Memory B cell (primary cell): ENCODE data around the gene ATP10A.

Source experiments
- ATAC-seq: fragments of 150-1000 bp; cut with Tn5 transposase; 2 replicates; pipeline ENCODE4 v1.10.0; 2021; ENCODE audit warnings: low read depth, mild to moderate bottlenecking, moderate library complexity
- DNase-seq, 2 donors: peaks; one replicate each; pipeline ENCODE4 v3.0.0; 2022; ENCODE audit warnings: low spot score in 2 of 2
- H3K27ac Mint-ChIP-seq: one replicate; pipeline ENCODE4 v1.8.0; 2022; ENCODE audit warnings: mild to moderate bottlenecking, moderate library complexity, mixed read lengths
- H3K27me3 Mint-ChIP-seq: one replicate; pipeline ENCODE4 v1.8.0; 2022; ENCODE audit warnings: mixed read lengths
- H3K36me3 Mint-ChIP-seq: one replicate; pipeline ENCODE4 v1.8.0; 2022; ENCODE audit warnings: mild to moderate bottlenecking, mixed read lengths
- H3K4me1 Mint-ChIP-seq: one replicate; pipeline ENCODE4 v1.8.0; 2022; ENCODE audit warnings: mixed read lengths
- H3K4me3 Mint-ChIP-seq: one replicate; pipeline ENCODE4 v1.8.0; 2022; ENCODE audit warnings: mild to moderate bottlenecking, moderate library complexity, mixed read lengths
- H3K9me3 Mint-ChIP-seq: one replicate; pipeline ENCODE4 v1.8.0; 2022; ENCODE audit warnings: mixed read lengths

The ATP10A gene, protein sequence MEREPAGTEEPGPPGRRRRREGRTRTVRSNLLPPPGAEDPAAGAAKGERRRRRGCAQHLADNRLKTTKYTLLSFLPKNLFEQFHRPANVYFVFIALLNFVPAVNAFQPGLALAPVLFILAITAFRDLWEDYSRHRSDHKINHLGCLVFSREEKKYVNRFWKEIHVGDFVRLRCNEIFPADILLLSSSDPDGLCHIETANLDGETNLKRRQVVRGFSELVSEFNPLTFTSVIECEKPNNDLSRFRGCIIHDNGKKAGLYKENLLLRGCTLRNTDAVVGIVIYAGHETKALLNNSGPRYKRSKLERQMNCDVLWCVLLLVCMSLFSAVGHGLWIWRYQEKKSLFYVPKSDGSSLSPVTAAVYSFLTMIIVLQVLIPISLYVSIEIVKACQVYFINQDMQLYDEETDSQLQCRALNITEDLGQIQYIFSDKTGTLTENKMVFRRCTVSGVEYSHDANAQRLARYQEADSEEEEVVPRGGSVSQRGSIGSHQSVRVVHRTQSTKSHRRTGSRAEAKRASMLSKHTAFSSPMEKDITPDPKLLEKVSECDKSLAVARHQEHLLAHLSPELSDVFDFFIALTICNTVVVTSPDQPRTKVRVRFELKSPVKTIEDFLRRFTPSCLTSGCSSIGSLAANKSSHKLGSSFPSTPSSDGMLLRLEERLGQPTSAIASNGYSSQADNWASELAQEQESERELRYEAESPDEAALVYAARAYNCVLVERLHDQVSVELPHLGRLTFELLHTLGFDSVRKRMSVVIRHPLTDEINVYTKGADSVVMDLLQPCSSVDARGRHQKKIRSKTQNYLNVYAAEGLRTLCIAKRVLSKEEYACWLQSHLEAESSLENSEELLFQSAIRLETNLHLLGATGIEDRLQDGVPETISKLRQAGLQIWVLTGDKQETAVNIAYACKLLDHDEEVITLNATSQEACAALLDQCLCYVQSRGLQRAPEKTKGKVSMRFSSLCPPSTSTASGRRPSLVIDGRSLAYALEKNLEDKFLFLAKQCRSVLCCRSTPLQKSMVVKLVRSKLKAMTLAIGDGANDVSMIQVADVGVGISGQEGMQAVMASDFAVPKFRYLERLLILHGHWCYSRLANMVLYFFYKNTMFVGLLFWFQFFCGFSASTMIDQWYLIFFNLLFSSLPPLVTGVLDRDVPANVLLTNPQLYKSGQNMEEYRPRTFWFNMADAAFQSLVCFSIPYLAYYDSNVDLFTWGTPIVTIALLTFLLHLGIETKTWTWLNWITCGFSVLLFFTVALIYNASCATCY (N-terminal part only)

DNA sequence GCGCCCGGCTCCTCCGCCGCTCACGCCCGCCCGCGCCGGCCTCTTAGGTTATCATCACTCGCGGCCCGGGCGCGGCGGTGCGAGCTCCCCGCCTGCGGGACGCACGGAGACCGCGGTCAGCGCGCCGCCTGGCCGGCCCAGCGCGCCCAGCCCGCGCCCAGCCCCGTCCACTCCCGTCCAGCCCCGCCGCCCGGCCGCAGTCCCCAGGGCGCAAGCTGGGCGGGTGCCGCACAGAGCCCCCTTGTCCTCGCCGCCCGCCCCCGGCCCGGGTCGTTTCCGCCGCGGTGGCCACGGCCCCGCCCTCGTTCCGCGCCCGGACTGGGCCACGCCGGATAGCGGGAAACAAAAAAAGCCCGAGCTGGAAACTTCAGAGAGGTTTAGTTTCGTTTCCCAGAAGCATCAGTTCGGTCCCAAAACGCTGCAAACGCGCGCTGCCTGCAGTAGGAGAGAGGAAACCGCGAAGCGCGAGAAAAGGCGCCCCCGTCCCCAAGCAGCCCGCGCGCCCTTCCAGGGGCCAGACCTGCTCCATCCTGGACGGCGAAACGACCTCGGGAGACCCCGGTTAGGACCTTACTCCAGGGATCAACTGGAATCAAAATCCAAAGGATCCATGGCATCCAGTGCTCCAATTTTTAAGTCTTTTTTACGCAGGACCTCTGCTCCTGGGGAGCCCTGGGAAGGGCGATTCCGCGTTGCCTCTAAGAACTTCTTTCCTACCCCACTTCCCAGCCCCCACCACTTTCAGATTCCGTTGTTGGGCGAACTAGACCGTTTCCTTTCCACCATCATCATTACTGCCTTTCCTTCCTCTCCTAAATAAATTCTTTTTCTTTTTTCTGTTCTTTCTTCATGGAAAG is at the start of gene ATP10A:
TSS of gene ATP10A (minus strand) at position 217 of the 857 bp plus-strand sequence. CDS start 231 bp downstream, outside the sequence.
- H3K4me3 Mint-ChIP-seq = peak within 1 kb of the TSS; percentile 82
- no peaks in the 10 kb centered on the region for H3K9me3 Mint-ChIP-seq
- ATAC-seq (no peak), DNase-seq (no peak)
- peaks cover 9% of the 10 kb centered on the region for H3K4me1 Mint-ChIP-seq
- no peaks in the 10 kb centered on the region for H3K36me3 Mint-ChIP-seq
- H3K27ac Mint-ChIP-seq = no peak within 1 kb of the TSS
- H3K27me3 Mint-ChIP-seq = peaks cover 27% of the 10 kb centered on the region

DNA sequence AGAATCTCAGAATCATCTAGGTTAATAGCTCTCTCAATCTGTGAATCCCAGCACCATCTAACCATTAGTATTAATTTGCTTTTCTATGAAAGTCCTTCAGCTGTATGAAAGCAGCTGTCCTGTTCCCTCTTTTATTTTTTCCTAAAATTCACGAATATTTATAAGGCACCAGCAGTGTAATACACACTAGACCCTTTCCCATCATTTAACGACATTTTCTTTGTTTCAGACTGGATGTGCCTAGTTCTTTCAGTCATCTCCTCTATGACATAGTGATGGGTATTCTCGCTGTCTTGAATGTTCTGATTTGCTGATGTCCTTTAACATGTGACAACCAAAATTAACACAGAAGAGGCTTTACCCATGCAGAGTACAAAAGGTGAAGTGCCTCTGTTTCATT is 48.9 kb upstream of the ATP10A start:
- Mint-ChIP-seq H3K27me3 (peaks cover 2% of the 10 kb centered on the region), H3K27ac (no peak overlapping the region), H3K4me1 (no peaks in the 10 kb centered on the region), H3K9me3 (peaks cover 5% of the 10 kb centered on the region), H3K36me3 (no peaks in the 10 kb centered on the region), H3K4me3 (no peak overlapping the region)
- ATAC-seq (no peak), DNase-seq (no peak)

DNA sequence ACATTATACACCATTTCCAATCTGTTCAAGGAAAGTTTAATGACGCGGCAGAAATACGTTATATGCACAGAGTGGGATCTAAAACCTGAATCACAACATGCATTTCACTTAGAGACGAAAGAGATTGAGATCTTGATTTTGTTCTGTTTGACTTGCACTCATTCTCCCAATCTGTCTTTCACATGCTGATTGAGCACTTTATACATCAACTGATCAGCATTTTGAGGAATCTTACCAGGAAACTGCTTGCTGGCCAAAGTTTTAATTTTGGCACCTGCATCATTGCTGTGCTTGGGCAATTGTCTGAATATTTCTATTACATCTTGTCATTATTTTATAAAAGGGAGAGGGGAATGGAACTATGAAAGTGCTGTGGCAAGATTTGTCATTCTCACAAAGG is 47.7 kb upstream of the ATP10A start:
- H3K4me3 Mint-ChIP-seq = no peak overlapping the region
- H3K27ac Mint-ChIP-seq = no peak overlapping the region
- DNase-seq (no peak), ATAC-seq (no peak)
- H3K4me1 Mint-ChIP-seq = no peaks in the 10 kb centered on the region
- H3K36me3 Mint-ChIP-seq = no peaks in the 10 kb centered on the region
- peaks cover 5% of the 10 kb centered on the region for H3K9me3 Mint-ChIP-seq
- H3K27me3 Mint-ChIP-seq = peaks cover 2% of the 10 kb centered on the region

DNA sequence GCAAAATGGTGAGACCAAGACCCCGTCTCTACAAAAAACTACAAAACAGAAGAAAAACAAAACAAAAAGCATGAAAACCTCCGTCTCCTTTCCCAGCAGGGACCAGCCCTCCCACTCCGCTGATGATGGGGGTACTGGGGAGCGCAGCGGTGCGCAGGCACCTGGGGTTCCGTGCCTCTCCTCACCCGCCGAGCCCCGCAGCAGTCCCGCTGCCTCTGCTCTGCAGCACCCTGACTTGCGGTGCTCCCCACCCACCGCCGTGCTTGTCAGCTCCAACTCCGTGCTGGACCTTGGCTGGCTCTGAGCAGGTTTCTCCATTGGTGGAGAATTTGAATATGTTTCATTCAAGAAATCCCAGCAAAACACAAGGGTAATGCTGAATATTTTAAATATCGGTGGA is 46.7 kb upstream of the ATP10A start:
- Mint-ChIP-seq H3K27me3 (peaks cover 2% of the 10 kb centered on the region), H3K4me1 (no peaks in the 10 kb centered on the region), H3K36me3 (no peaks in the 10 kb centered on the region), H3K4me3 (no peak overlapping the region), H3K27ac (no peak overlapping the region), H3K9me3 (peaks cover 5% of the 10 kb centered on the region)
- ATAC-seq = no peak
- no peak for DNase-seq

DNA sequence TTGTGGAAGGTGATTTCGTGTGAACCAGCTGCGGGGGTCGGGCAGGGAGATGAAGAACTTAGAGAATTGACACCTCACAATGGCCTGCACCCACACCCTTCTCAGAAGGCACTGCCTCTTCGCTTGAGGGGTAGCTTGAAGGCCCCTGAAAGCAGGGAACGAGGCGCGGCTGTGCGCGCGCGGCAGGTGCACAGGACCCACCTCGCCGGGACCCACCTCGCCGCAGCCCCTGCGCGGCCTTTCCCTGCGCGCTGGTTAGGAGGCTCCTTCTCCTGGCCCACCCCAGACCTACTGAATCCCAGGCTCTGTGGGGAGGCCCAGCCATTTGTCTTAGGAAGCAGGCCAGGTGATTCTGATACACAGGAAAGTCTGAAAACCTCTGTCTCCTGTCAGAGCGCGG is 46.2 kb upstream of the ATP10A start:
- Mint-ChIP-seq H3K27me3 (peaks cover 2% of the 10 kb centered on the region), H3K9me3 (peaks cover 5% of the 10 kb centered on the region), H3K27ac (no peak overlapping the region), H3K4me3 (no peak overlapping the region), H3K36me3 (no peaks in the 10 kb centered on the region), H3K4me1 (no peaks in the 10 kb centered on the region)
- ATAC-seq (no peak), DNase-seq (no peak)

DNA sequence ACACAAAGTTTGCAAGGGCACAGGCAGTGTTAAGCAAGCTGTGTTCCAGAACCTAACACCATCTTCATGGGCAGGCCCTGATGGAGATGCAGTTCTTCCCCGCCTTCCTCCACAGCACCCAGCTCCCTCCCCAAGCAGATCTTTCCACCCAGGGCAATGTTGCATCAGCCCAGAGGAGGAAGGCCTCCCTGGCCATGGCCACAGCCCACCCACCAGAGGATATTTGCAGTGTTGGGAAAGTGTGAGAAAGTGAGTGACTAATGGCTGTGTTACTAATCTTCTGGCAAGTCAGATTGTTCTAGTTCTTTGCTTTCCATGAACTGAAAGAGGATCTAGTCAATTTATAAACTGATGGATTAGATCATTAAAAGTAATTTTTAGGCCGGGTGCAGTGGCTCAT is 42.0 kb upstream of the ATP10A start:
- DNase-seq = no peak
- no peak for ATAC-seq
- H3K4me3 Mint-ChIP-seq = no peak overlapping the region
- peaks cover 3% of the 10 kb centered on the region for H3K27me3 Mint-ChIP-seq
- H3K9me3 Mint-ChIP-seq = no peaks in the 10 kb centered on the region
- H3K27ac Mint-ChIP-seq = no peak overlapping the region
- H3K36me3 Mint-ChIP-seq = no peaks in the 10 kb centered on the region
- no peaks in the 10 kb centered on the region for H3K4me1 Mint-ChIP-seq

DNA sequence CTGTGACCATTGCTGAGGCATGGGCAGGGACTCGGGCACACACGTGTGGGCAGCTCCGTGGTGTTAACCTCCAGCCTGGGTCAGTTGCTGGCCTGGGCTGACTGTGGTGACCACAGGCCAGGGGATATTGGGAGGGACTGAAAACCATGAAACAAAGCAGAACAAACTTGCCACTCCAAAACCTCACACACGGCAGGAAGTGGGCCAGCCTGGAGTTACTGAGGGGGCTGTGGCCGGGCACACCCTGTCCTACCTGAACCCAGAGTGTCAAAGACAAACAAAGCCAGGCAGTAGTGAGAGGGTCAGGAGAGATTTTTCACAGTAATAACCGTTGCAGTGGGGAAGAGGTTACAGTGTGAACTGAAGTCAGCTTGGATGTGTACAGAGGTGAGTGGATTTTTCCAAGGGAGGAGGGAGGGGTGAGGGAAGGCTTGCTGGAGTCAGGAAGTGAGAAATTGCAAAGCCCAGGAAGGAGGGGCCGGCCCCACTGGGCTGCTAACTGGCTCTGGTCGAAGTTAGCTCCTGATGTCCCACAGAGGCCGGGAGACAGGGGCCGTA is 40.0 kb upstream of the ATP10A start:
- ATAC-seq = no peak
- Mint-ChIP-seq H3K36me3 (no peaks in the 10 kb centered on the region), H3K27ac (no peak overlapping the region), H3K4me1 (no peaks in the 10 kb centered on the region), H3K4me3 (no peak overlapping the region), H3K9me3 (no peaks in the 10 kb centered on the region), H3K27me3 (peaks cover 3% of the 10 kb centered on the region)
- no peak for DNase-seq

DNA sequence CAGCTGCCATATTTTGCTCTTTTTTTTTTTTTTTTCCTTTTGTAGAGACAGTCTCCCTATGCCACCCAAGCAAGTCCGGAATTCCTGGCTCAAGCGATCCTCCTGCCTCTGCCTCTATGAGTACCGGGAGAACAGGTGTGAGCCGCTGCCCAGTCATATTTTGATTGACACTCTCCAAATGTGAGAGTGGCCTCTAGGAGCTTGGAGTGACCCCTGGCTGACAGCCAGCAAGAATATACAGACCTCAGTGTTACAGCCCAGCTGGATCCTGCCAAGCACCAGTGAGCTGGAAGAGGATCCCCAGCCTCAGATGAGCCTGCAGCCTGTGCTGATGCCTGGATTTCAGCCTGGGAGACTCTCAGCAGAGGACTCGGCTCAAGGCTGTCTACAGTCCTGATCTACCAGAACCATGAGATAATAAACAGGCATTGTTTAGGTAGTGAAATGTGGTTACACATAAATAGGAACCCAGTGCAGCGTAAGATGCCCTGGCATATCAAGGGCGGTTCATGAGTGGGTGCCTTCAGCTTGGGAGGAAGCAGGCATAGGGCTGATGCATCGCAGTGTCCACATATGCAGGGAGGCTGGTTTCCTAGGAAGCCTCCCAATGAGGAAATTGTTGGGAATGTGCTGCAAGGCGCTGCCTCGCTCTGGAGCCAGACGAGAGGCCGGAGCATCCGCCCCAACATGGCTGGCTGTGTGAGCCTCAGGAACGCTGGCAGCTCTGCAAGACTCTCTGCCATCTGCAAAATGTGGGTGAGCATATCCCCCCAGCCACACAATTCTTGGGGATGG is 38.9 kb upstream of the ATP10A start:
- Mint-ChIP-seq H3K36me3 (no peaks in the 10 kb centered on the region), H3K27ac (no peak overlapping the region), H3K4me3 (no peak overlapping the region), H3K4me1 (no peaks in the 10 kb centered on the region), H3K27me3 (peaks cover 3% of the 10 kb centered on the region), H3K9me3 (no peaks in the 10 kb centered on the region)
- ATAC-seq (no peak), DNase-seq (no peak)

DNA sequence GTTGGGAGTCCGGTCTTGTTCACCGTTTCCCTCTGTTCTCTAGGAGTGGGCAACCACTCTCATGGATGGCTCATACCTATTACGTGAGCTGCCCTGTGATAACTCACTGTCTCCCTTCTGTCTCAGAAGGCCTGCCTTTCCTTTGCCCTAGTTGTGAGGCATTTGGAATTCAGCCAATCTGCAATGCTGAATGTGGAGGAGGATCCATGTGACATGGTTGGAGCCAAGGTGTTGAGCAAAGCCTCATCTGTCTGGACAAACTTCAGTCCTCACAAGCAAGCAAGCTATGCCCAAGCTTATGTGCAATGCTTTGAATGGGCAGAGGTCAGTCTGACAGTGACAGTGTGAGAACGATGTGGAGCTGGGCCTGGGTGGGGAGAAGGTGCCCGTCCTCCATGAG is 37.8 kb upstream of the ATP10A start:
- DNase-seq = no peak
- no peak for ATAC-seq
- Mint-ChIP-seq H3K4me1 (no peaks in the 10 kb centered on the region), H3K9me3 (no peaks in the 10 kb centered on the region), H3K27ac (no peak overlapping the region), H3K36me3 (no peaks in the 10 kb centered on the region), H3K27me3 (peaks cover 3% of the 10 kb centered on the region), H3K4me3 (no peak overlapping the region)

DNA sequence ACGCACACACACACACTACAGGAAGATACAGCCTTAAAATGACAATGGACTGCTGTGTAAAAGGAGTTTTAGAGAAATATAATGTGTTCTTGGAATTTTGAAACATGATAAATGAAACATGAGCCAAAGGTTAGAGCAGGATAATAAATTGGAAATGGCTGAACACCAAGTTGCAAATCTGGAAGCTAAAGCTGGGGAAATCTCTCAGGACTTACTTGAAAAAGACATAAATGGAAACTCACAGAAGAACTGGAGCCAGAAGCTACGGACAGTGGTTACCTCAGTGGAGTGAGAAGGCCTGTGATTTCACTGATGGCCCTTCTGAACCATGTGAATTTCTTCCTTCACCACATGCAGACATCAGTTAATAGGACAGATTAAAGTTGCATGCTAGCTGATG is 37.3 kb upstream of the ATP10A start:
- H3K27ac Mint-ChIP-seq = no peak overlapping the region
- peaks cover 3% of the 10 kb centered on the region for H3K27me3 Mint-ChIP-seq
- H3K36me3 Mint-ChIP-seq = no peaks in the 10 kb centered on the region
- H3K4me3 Mint-ChIP-seq = no peak overlapping the region
- no peaks in the 10 kb centered on the region for H3K9me3 Mint-ChIP-seq
- H3K4me1 Mint-ChIP-seq = no peaks in the 10 kb centered on the region
- DNase-seq = no peak
- ATAC-seq = no peak

DNA sequence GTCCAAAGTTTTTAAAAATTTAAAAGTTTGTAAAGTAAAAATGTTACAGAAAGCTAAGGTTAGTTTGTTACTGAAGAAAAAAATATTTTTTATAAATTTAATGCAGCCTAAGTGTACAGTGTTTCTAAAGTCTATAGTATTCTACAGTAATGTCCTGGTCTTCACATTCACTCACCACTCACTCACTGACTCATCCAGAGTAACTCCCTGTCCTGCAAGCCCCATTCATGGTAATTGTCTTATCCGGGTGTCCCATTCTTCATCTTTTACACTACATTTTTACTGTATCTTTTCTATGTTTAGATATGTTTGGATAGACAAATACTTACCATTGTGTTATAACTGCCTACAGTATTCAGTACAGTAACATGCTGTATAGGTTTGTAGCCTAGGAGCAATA is 36.7 kb upstream of the ATP10A start:
- no peaks in the 10 kb centered on the region for H3K4me1 Mint-ChIP-seq
- DNase-seq (no peak), ATAC-seq (no peak)
- no peak overlapping the region for H3K27ac Mint-ChIP-seq
- H3K27me3 Mint-ChIP-seq = peaks cover 3% of the 10 kb centered on the region
- H3K36me3 Mint-ChIP-seq = no peaks in the 10 kb centered on the region
- no peaks in the 10 kb centered on the region for H3K9me3 Mint-ChIP-seq
- no peak overlapping the region for H3K4me3 Mint-ChIP-seq

DNA sequence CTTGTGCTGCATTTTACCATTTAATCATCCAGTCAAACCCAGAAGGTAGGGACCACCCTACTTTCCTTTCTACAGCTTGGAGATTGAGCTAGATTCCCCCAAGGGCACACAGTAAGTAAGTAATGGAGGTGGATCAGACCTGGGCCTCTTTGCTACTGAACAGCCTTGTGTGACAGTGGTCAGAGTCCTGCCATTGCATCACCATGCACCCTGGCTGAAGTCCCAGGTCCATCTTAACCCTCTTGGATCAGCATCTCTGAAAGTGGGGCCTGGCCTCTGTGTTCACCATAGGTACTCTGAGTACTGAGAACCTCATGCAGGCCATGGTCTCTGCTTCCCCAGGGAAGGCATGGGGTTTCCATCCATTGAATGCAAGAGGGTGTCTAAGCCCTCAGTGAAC is 34.5 kb upstream of the ATP10A start:
- Mint-ChIP-seq H3K27me3 (peaks cover 6% of the 10 kb centered on the region), H3K4me3 (no peak overlapping the region)
- no peak for ATAC-seq

More for the DNA sequence above, 34.5 kb upstream of the ATP10A start:
- Mint-ChIP-seq H3K27ac (no peak overlapping the region), H3K4me1 (no peaks in the 10 kb centered on the region), H3K9me3 (peaks cover 3% of the 10 kb centered on the region), H3K36me3 (no peaks in the 10 kb centered on the region)
- DNase-seq = no peak
